Stimulated activated CD8-positive, alpha-beta memory T cell treated with anti-CD3 and anti-CD28 coated beads, Interleukin-7, amount 100 ng/mL, for 4 hours (primary cell): ENCODE measurements around the gene PPP2R5E.
"Not testable (repeated sequence)": the region's sequence is repeated elsewhere in the genome, so short reads cannot be mapped to it uniquely, and the experiment has no call there.

Experiments
- DNase-seq, 2 donors: peaks; one replicate each; pipeline ENCODE4 v3.0.0-alpha.2; 2020; ENCODE audit warnings: low read depth in 2 of 2

PPP2R5E gene

GRCh38 chr14:63522511-63522910, 20.7 kb downstream of the PPP2R5E start:
- not testable (repeated sequence) for DNase-seq

GRCh38 chr14:63517354-63517753, 25.8 kb downstream of the PPP2R5E start:
- no peak for DNase-seq

- no peak for DNase-seq
Measured at GRCh38 chr14:63515240-63515639, 27.9 kb downstream of the PPP2R5E start.

GRCh38 chr14:63513756-63514155, 29.4 kb downstream of the PPP2R5E start:
- no peak for DNase-seq

- DNase-seq: no peak
Measured at GRCh38 chr14:63512861-63513260, 30.3 kb downstream of the PPP2R5E start.

GRCh38 chr14:63510538-63510937, 32.6 kb downstream of the PPP2R5E start:
- no peak for DNase-seq

- no peak for DNase-seq
Measured at GRCh38 chr14:63508033-63508432, 35.1 kb downstream of the PPP2R5E start.

- no peak for DNase-seq
Measured at GRCh38 chr14:63504648-63505047, 38.5 kb downstream of the PPP2R5E start.

- no peak for DNase-seq
Measured at GRCh38 chr14:63501429-63501828, 41.7 kb downstream of the PPP2R5E start.

GRCh38 chr14:63499701-63500250, 43.4 kb downstream of the PPP2R5E start:
- no peak for DNase-seq

- no peak for DNase-seq
Measured at GRCh38 chr14:63496837-63497400, 46.3 kb downstream of the PPP2R5E start.

- no peak for DNase-seq
Measured at GRCh38 chr14:63493246-63493645, 49.9 kb downstream of the PPP2R5E start.

GRCh38 chr14:63492391-63492790, 50.8 kb downstream of the PPP2R5E start:
- no peak for DNase-seq

GRCh38 chr14:63487724-63488123, 55.5 kb downstream of the PPP2R5E start:
- no peak for DNase-seq

- DNase-seq: no peak
Measured at GRCh38 chr14:63486738-63487137, 56.4 kb downstream of the PPP2R5E start.

- no peak for DNase-seq
Measured at GRCh38 chr14:63483315-63483714, 59.9 kb downstream of the PPP2R5E start.

- no peak for DNase-seq
Measured at GRCh38 chr14:63480599-63480998, 62.6 kb downstream of the PPP2R5E start.

- no peak for DNase-seq
Measured at GRCh38 chr14:63478437-63478852, 64.7 kb downstream of the PPP2R5E start.

- DNase-seq: peak in 1 of 2 donors; percentile 16
Measured at GRCh38 chr14:63478010-63478409, 65.2 kb downstream of the PPP2R5E start.

- DNase-seq: no peak
Measured at GRCh38 chr14:63477556-63477955, 65.6 kb downstream of the PPP2R5E start.

- DNase-seq: no peak
Measured at GRCh38 chr14:63475761-63476160, 67.4 kb downstream of the PPP2R5E start.

GRCh38 chr14:63474844-63475243, 68.3 kb downstream of the PPP2R5E start:
- no peak for DNase-seq

GRCh38 chr14:63474111-63474510, 69.1 kb downstream of the PPP2R5E start:
- DNase-seq: no peak
